Measurements from ENCODE around the gene FEM1B. TPM values are rescaled to one million over a fixed set of nuclear protein-coding genes. Genes with fewer than 3 reads are reported as not detected.
"Not testable (repeated sequence)": the region's sequence is repeated elsewhere in the genome, so short reads cannot be mapped to it uniquely, and the experiment has no call there.

The FEM1B gene
- polyA plus RNA-seq, 3 donors: 21.5 to 26.4 (median 26.0) TPM

- no peaks in the 10 kb centered on the region for H3K9me3 Mint-ChIP-seq
- intact Hi-C loops (cut with micrococcal nuclease): no loop called here
- H3K4me3 Mint-ChIP-seq: peak overlapping the region in 1 of 2 donors; percentile 74
- Histone ChIP-seq H3K27ac (ENCODE audit: low read depth in 1 of 2, low read length in 2 of 2) (peak overlapping the region; percentile 58 to 76), H4K20me1 (ENCODE audit: insufficient read depth, low read length) (peaks cover 11% of the 10 kb centered on the region), H3K79me2 (ENCODE audit: insufficient read depth, low read length) (peaks cover 23% of the 10 kb centered on the region), H3K4me2 (replicated peaks; ENCODE audit: extremely low read depth, low read length, poor library complexity, severe bottlenecking) (peak overlapping the region; percentile 60), H3K27me3 (ENCODE audit: control insufficient read depth in 2 of 2, insufficient read depth in 2 of 2, low read length in 2 of 2) (no peaks in the 10 kb centered on the region), H3K9ac (ENCODE audit: insufficient read depth, low read length, poor library complexity, severe bottlenecking) (no peak overlapping the region), H3K4me1 (ENCODE audit: control insufficient read depth in 1 of 2, insufficient read depth in 2 of 2, low read length in 2 of 2) (peaks cover 52 to 62% of the 10 kb centered on the region in 2 donors), H2AFZ (ENCODE audit: insufficient read depth, low read depth, low read length, poor library complexity, severe bottlenecking) (peak overlapping the region; percentile 36), H3K36me3 (replicated peaks in 1 of 2; ENCODE audit: control insufficient read depth in 1 of 2, insufficient read depth in 2 of 2, low read length in 2 of 2) (no peaks in the 10 kb centered on the region), H3K9me3 (replicated peaks in 1 of 2; ENCODE audit: control insufficient read depth in 1 of 2, insufficient read depth in 1 of 2, low read length in 2 of 2) (no peaks in the 10 kb centered on the region), H3K4me3 (replicated peaks in 1 of 3; ENCODE audit: low read depth in 2 of 3, low read length in 3 of 3) (peak overlapping the region in 1 of 3 experiments; percentile 55)
- peaks cover 0 to 5% (median 2%) of the 10 kb centered on the region in 3 donors for H3K27me3 Mint-ChIP-seq (ENCODE audit: low read depth in 3 of 3)
- peak overlapping the region in 6 of 7 donors; percentile 82 to 96 (median 90) for H3K27ac Mint-ChIP-seq
- DNase-seq: peak; percentile 21 to 78 (median 76)
- H3K4me1 Mint-ChIP-seq: peaks cover 37% of the 10 kb centered on the region
- H3K36me3 Mint-ChIP-seq: no peaks in the 10 kb centered on the region
- 0% methylated on average over 2 of the region's 6 CpGs for WGBS (ENCODE audit: insufficient coverage)
- TF ChIP-seq CTCF (IDR thresholded peaks at IDR 0.05): no peak
These were observed 44.6 kb upstream of the FEM1B start for GRCh38 chr15:68232937-68233336.

DNA sequence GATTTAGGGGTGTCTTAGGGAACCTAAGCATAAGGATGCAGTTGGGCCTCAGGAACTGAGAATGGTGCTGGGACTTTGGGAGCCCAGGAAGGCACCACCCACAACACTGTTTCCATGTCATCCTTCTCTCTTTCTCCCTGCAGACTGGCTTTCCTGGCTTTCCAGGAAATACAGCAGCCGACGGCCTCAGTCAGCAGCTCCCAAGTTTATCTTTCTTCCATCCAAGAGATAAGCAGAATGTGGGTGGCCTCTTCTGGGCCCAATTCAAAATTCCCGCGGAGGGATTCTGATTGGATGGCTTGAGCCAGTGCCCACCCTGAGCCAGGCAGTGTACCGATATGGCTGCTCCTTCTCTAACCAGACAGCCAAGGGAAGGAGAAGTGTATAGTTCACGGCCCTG lies 43.5 kb upstream of the FEM1B start:
- H3K36me3 Mint-ChIP-seq: no peaks in the 10 kb centered on the region
- intact Hi-C loops (cut with micrococcal nuclease): no loop called here
- peaks cover 27% of the 10 kb centered on the region for H3K4me1 Mint-ChIP-seq
- Histone ChIP-seq H3K9ac (ENCODE audit: insufficient read depth, low read length, poor library complexity, severe bottlenecking) (no peak overlapping the region), H2AFZ (ENCODE audit: insufficient read depth, low read depth, low read length, poor library complexity, severe bottlenecking) (peak overlapping the region; percentile 36), H3K4me1 (ENCODE audit: control insufficient read depth in 1 of 2, insufficient read depth in 2 of 2, low read length in 2 of 2) (peaks cover 41 to 52% of the 10 kb centered on the region in 2 donors), H3K27ac (ENCODE audit: low read depth in 1 of 2, low read length in 2 of 2) (peak overlapping the region in 1 of 2 donors; percentile 77), H3K4me3 (replicated peaks in 1 of 3; ENCODE audit: low read depth in 2 of 3, low read length in 3 of 3) (peak overlapping the region in 1 of 3 experiments; percentile 55), H4K20me1 (ENCODE audit: insufficient read depth, low read length) (peaks cover under 1% of the 10 kb centered on the region), H3K4me2 (replicated peaks; ENCODE audit: extremely low read depth, low read length, poor library complexity, severe bottlenecking) (no peak overlapping the region), H3K27me3 (ENCODE audit: control insufficient read depth in 2 of 2, insufficient read depth in 2 of 2, low read length in 2 of 2) (no peaks in the 10 kb centered on the region), H3K36me3 (replicated peaks in 1 of 2; ENCODE audit: control insufficient read depth in 1 of 2, insufficient read depth in 2 of 2, low read length in 2 of 2) (no peaks in the 10 kb centered on the region), H3K9me3 (replicated peaks in 1 of 2; ENCODE audit: control insufficient read depth in 1 of 2, insufficient read depth in 1 of 2, low read length in 2 of 2) (no peaks in the 10 kb centered on the region), H3K79me2 (ENCODE audit: insufficient read depth, low read length) (peaks cover 12% of the 10 kb centered on the region)
- no peak for TF ChIP-seq CTCF (IDR thresholded peaks at IDR 0.05)
- peak overlapping the region in 3 of 7 donors; percentile 63 to 86 (median 82) for H3K27ac Mint-ChIP-seq
- WGBS (ENCODE audit: insufficient coverage): no CpG with 5 or more reads among the region's 6 CpGs
- H3K9me3 Mint-ChIP-seq: no peaks in the 10 kb centered on the region
- no peak for DNase-seq
- no peak overlapping the region for H3K4me3 Mint-ChIP-seq
- peaks cover 0 to 5% (median 2%) of the 10 kb centered on the region in 3 donors for H3K27me3 Mint-ChIP-seq (ENCODE audit: low read depth in 3 of 3)

DNA sequence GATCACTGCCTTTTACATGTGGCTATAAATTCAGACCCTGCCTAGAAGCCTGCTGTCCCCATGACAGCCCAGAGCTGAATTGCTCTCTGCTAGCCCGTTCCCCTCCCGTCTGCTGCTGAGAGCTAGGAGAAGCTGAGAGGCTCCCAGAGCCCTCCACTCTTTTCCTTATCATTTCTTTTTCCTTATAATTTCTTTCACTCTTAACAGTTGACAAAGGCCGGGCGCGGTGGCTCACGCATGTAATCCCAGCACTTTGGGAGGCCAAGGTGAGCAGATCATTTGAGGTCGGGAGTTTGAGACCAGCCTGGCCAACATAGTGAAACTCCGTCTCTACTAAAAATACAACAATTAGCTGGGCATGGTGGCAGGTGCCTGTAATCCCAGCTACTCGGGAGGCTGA lies 43.0 kb upstream of the FEM1B start:
- H3K9me3 ChIP-seq (replicated peaks in 1 of 2; ENCODE audit: control insufficient read depth in 1 of 2, insufficient read depth in 1 of 2, low read length in 2 of 2); intact Hi-C loops (cut with micrococcal nuclease); H3K9me3 Mint-ChIP-seq; H3K4me3 ChIP-seq (replicated peaks in 1 of 3; ENCODE audit: low read depth in 2 of 3, low read length in 3 of 3); H3K4me3 Mint-ChIP-seq; H3K9ac ChIP-seq (ENCODE audit: insufficient read depth, low read length, poor library complexity, severe bottlenecking); H4K20me1 ChIP-seq (ENCODE audit: insufficient read depth, low read length); H2AFZ ChIP-seq (ENCODE audit: insufficient read depth, low read depth, low read length, poor library complexity, severe bottlenecking); DNase-seq; H3K27me3 Mint-ChIP-seq (ENCODE audit: low read depth in 3 of 3); H3K27me3 ChIP-seq (ENCODE audit: control insufficient read depth in 2 of 2, insufficient read depth in 2 of 2, low read length in 2 of 2); H3K4me2 ChIP-seq (replicated peaks; ENCODE audit: extremely low read depth, low read length, poor library complexity, severe bottlenecking); H3K36me3 Mint-ChIP-seq; H3K36me3 ChIP-seq (replicated peaks in 1 of 2; ENCODE audit: control insufficient read depth in 1 of 2, insufficient read depth in 2 of 2, low read length in 2 of 2); H3K27ac ChIP-seq (ENCODE audit: low read depth in 1 of 2, low read length in 2 of 2); H3K79me2 ChIP-seq (ENCODE audit: insufficient read depth, low read length); H3K27ac Mint-ChIP-seq: not testable (repeated sequence)
- peaks cover 27% of the 10 kb centered on the region for H3K4me1 Mint-ChIP-seq
- WGBS (ENCODE audit: insufficient coverage): 90% methylated on average over 7 of the region's 9 CpGs
- peaks cover 41 to 52% of the 10 kb centered on the region in 2 donors for H3K4me1 ChIP-seq (ENCODE audit: control insufficient read depth in 1 of 2, insufficient read depth in 2 of 2, low read length in 2 of 2)
